H1 (cell line): ENCODE measurements around the gene USP8. TPM values are rescaled to one million over a fixed set of nuclear protein-coding genes. Genes with fewer than 3 reads are reported as not detected.

ENCODE experiments used
- BACH1 ChIP-seq: IDR thresholded peaks from 2 replicates; pipeline ENCODE4 v1.6.1; 2012; ENCODE audit warnings: low read length, improper control_type of control experiment
- JUN ChIP-seq: IDR thresholded peaks from 2 replicates; pipeline ENCODE4 v1.6.1; 2011; ENCODE audit warnings: low read depth, mild to moderate bottlenecking, improper control_type of control experiment, low read length
- JUND ChIP-seq: IDR thresholded peaks from 2 replicates; pipeline ENCODE4 v1.6.1; 2011; ENCODE audit warnings: mild to moderate bottlenecking, improper control_type of control experiment, low read length
- KDM4A ChIP-seq: IDR thresholded peaks from one replicate; pipeline ENCODE4 v1.7.1; 2012; ENCODE audit warnings: low read depth, mild to moderate bottlenecking, moderate library complexity, low read length, inconsistent platforms; ENCODE audit not compliant: severe bottlenecking
- NANOG ChIP-seq: IDR thresholded peaks from 2 replicates; pipeline ENCODE4 v1.6.1; 2011; ENCODE audit warnings: low read length, low read depth, mild to moderate bottlenecking, inconsistent platforms; ENCODE audit not compliant: insufficient read depth, poor library complexity, severe bottlenecking
- RAD21 ChIP-seq, 2 experiments: IDR thresholded peaks in 1 of 2; conservative IDR thresholded peaks in 1 of 2; 2 replicates each; pipeline ENCODE4 v1.6.1; 2011; ENCODE audit warnings: low read depth in 2 of 2, low read length in 2 of 2, improper control_type of control experiment in 1 of 2, inconsistent platforms in 1 of 2, mild to moderate bottlenecking in 1 of 2, moderate library complexity in 1 of 2
- RBBP5 ChIP-seq: IDR thresholded peaks from 2 replicates; pipeline ENCODE4 v1.7.1; 2012; ENCODE audit warnings: low read depth, mild to moderate bottlenecking, inconsistent platforms, low read length, moderate library complexity, borderline replicate concordance
- RFX5 ChIP-seq: IDR thresholded peaks from 2 replicates; pipeline ENCODE4 v1.6.1; 2011; ENCODE audit warnings: low read depth, low read length, improper control_type of control experiment, borderline replicate concordance
- TAF1 ChIP-seq: IDR thresholded peaks from 2 replicates; pipeline ENCODE4 v1.6.1; 2011; ENCODE audit warnings: mild to moderate bottlenecking, low read depth, low read length
- TCF12 ChIP-seq: IDR thresholded peaks from 2 replicates; pipeline ENCODE4 v1.6.1; 2011; ENCODE audit warnings: low read depth, mild to moderate bottlenecking, low read length
- polyA plus RNA-seq, 7 experiments: library from polyadenylated mRNA; depleted of rRNA in 3 of 7; stranded (reverse) in 5 of 7; unstranded in 2 of 7; fragments of >200 nt in 5 of 7; fragments of 200-250 nt in 2 of 7; gene quantifications; 1 replicate in 5 of 7; 2 replicates in 1 of 7; 4 replicates in 1 of 7; pipeline versions ENCODE4 v1.2.1 to v1.2.3, GENCODE V29; 2011 to 2013; ENCODE audit warnings: missing spikeins in 2 of 7, mixed read lengths in 2 of 7
- total RNA-seq: library from RNA; stranded (reverse); fragmentation: NEBNext Ultra II Directional; extraction: Animal tissue kit (Norgen Biotek cat#: 25700); gene quantifications from 2 replicates; pipeline ENCODE4 v1.2.1, GENCODE V29; 2021
- TF ChIP-seq, protein P1 (sequence below), 3 experiments: IDR thresholded peaks; 1 replicate in 2 of 3; 2 replicates in 1 of 3; pipeline versions ENCODE4 v1.5.1 to v1.6.1; 2011; ENCODE audit warnings: low read length in 3 of 3, mild to moderate bottlenecking in 3 of 3, inconsistent platforms in 2 of 3, low read depth in 1 of 3, moderate library complexity in 1 of 3; ENCODE audit not compliant: insufficient read depth in 1 of 3; ENCODE audit errors: control extremely low read depth in 1 of 3
- TF ChIP-seq, protein P2 (sequence below): IDR thresholded peaks from 2 replicates; pipeline ENCODE4 v1.6.1; 2012; ENCODE audit warnings: inconsistent platforms
- TF ChIP-seq, protein P3 (sequence below): IDR thresholded peaks from 2 replicates; pipeline ENCODE4 v1.6.1; 2012; ENCODE audit warnings: inconsistent platforms

Gene USP8
- total and polyA plus RNA-seq, 2 of the 8 experiments (the other 6 are each of a cell fraction or from before 2014, with no cell fraction given) = 19.9 to 66.2 TPM

DNA sequence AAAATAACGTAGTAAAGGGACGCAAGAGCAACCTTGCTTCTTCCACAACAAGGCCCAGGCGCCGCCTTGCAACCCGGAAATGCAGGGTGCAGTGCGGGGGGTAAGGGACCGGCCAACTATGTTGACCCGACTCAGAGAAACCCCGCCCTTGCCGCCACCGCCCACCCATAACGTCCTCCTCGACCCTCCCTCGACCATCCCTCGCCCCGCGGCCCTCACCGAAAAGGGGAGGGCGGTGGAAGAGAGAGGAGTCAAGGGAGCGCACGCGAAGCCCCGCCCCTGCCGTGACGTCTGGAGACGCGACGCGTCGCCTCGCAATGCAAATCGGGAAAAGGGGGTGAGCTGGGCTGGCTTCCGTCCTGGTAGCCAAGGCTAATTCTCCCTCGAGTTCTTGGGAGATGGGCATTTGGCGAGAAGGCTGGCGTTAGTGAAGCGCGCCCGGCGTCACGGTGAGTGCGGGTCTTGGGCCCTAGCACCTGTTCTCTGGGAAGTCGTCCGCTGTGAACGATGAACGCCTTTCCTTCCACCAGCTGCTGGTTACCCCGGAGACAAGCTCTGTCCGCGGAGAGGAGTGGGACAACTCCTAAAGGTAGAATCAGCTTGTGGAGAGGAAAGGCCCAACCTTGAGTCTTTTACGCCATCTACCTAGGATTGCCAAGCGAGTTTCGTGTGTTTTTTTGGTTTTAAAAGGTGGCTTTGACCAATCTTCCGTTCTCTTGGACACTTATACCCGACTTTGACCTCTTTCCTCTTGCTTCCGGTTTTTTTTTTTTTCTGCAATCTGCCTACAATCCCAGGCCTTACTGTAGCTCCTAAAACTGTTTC is at the start of gene USP8 (continued):
- TF ChIP-seq NANOG = no peak
- TF ChIP-seq RBBP5 = no peak
- TF ChIP-seq KDM4A = peak; percentile 99
- TF ChIP-seq BACH1 = no peak
- TF ChIP-seq, protein P1, sequence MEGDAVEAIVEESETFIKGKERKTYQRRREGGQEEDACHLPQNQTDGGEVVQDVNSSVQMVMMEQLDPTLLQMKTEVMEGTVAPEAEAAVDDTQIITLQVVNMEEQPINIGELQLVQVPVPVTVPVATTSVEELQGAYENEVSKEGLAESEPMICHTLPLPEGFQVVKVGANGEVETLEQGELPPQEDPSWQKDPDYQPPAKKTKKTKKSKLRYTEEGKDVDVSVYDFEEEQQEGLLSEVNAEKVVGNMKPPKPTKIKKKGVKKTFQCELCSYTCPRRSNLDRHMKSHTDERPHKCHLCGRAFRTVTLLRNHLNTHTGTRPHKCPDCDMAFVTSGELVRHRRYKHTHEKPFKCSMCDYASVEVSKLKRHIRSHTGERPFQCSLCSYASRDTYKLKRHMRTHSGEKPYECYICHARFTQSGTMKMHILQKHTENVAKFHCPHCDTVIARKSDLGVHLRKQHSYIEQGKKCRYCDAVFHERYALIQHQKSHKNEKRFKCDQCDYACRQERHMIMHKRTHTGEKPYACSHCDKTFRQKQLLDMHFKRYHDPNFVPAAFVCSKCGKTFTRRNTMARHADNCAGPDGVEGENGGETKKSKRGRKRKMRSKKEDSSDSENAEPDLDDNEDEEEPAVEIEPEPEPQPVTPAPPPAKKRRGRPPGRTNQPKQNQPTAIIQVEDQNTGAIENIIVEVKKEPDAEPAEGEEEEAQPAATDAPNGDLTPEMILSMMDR (IDR thresholded peaks at IDR 0.05; ENCODE audit: control extremely low read depth in 1 of 3, insufficient read depth in 1 of 3, low read depth in 1 of 3, low read length in 3 of 3) = no peak
- TF ChIP-seq RFX5 = no peak
- no peak for TF ChIP-seq JUN
- TF ChIP-seq, protein P2, sequence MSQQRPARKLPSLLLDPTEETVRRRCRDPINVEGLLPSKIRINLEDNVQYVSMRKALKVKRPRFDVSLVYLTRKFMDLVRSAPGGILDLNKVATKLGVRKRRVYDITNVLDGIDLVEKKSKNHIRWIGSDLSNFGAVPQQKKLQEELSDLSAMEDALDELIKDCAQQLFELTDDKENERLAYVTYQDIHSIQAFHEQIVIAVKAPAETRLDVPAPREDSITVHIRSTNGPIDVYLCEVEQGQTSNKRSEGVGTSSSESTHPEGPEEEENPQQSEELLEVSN = no peak
- peak; percentile 97 for TF ChIP-seq TAF1
- TF ChIP-seq JUND = no peak
- TF ChIP-seq TCF12 = no peak
- TF ChIP-seq, protein P3, sequence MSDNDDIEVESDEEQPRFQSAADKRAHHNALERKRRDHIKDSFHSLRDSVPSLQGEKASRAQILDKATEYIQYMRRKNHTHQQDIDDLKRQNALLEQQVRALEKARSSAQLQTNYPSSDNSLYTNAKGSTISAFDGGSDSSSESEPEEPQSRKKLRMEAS = peak; percentile 50; the same call in 1 of the 2 replicates
- TF ChIP-seq RAD21 (IDR thresholded peaks at IDR 0.05 in 1 of 2, conservative IDR thresholded peaks at IDR 0.05 in 1 of 2; ENCODE audit: low read depth in 2 of 2, low read length in 2 of 2) = no peak
